Mucosa of stomach (tissue), 1 donor: Measurements from ENCODE around the gene MINDY4B.

Experiments
- H3K27me3 ChIP-seq: one replicate; pipeline ENCODE4 v1.7.0; 2013; ENCODE audit warnings: mild to moderate bottlenecking, low read length; ENCODE audit not compliant: control insufficient read depth, insufficient read depth
- H3K36me3 ChIP-seq: one replicate; pipeline ENCODE4 v1.7.0; 2013; ENCODE audit warnings: low read length; ENCODE audit not compliant: control insufficient read depth, insufficient read depth
- H3K4me1 ChIP-seq: one replicate; pipeline ENCODE4 v1.7.0; 2013; ENCODE audit warnings: mild to moderate bottlenecking, low read length; ENCODE audit not compliant: control insufficient read depth, insufficient read depth
- H3K4me3 ChIP-seq: one replicate; pipeline ENCODE4 v1.7.0; 2013; ENCODE audit warnings: low read length
- H3K9ac ChIP-seq: one replicate; pipeline ENCODE4 v1.7.0; 2013; ENCODE audit warnings: mild to moderate bottlenecking, low read length, moderate library complexity
- H3K9me3 ChIP-seq: one replicate; pipeline ENCODE4 v1.7.0; 2013; ENCODE audit warnings: mild to moderate bottlenecking, low read length, moderate library complexity; ENCODE audit not compliant: control insufficient read depth
- donor health status: Pancreatic carcinoma.

MINDY4B gene

GRCh38 chr3:150897592-150897991 lies 7.6 kb downstream of the MINDY4B start:
- Histone ChIP-seq H3K9ac (no peak overlapping the region), H3K36me3 (no peaks in the 10 kb centered on the region), H3K4me3 (no peak overlapping the region), H3K9me3 (no peaks in the 10 kb centered on the region), H3K27me3 (no peaks in the 10 kb centered on the region), H3K4me1 (no peaks in the 10 kb centered on the region)

- Histone ChIP-seq H3K36me3 (no peaks in the 10 kb centered on the region), H3K4me1 (no peaks in the 10 kb centered on the region), H3K27me3 (no peaks in the 10 kb centered on the region), H3K4me3 (no peak overlapping the region), H3K9ac (no peak overlapping the region), H3K9me3 (no peaks in the 10 kb centered on the region)
Observed at GRCh38 chr3:150890831-150891230, 14.4 kb downstream of the MINDY4B start.

- no peaks in the 10 kb centered on the region for H3K36me3 ChIP-seq
- no peaks in the 10 kb centered on the region for H3K9me3 ChIP-seq
- no peaks in the 10 kb centered on the region for H3K27me3 ChIP-seq
- H3K4me3 ChIP-seq = no peak overlapping the region
- H3K9ac ChIP-seq = no peak overlapping the region
- no peaks in the 10 kb centered on the region for H3K4me1 ChIP-seq
Observed at GRCh38 chr3:150890295-150890694, 14.9 kb downstream of the MINDY4B start.

- no peak overlapping the region for H3K4me3 ChIP-seq
- H3K27me3 ChIP-seq = no peaks in the 10 kb centered on the region
- no peaks in the 10 kb centered on the region for H3K9me3 ChIP-seq
- H3K36me3 ChIP-seq = no peaks in the 10 kb centered on the region
- H3K4me1 ChIP-seq = no peaks in the 10 kb centered on the region
- no peak overlapping the region for H3K9ac ChIP-seq
Observed at GRCh38 chr3:150889106-150889505, 16.1 kb downstream of the MINDY4B start.

- Histone ChIP-seq H3K4me1 (no peaks in the 10 kb centered on the region), H3K9me3 (no peaks in the 10 kb centered on the region), H3K9ac (no peak overlapping the region), H3K27me3 (no peaks in the 10 kb centered on the region), H3K36me3 (no peaks in the 10 kb centered on the region), H3K4me3 (no peak overlapping the region)
Observed at GRCh38 chr3:150887031-150887430, 18.2 kb downstream of the MINDY4B start.

- Histone ChIP-seq H3K9me3 (no peaks in the 10 kb centered on the region), H3K4me1 (no peaks in the 10 kb centered on the region), H3K27me3 (no peaks in the 10 kb centered on the region), H3K4me3 (no peak overlapping the region), H3K9ac (no peak overlapping the region), H3K36me3 (no peaks in the 10 kb centered on the region)
Observed at GRCh38 chr3:150885535-150885934, 19.7 kb downstream of the MINDY4B start.

GRCh38 chr3:150878996-150879575 lies 26.2 kb downstream of the MINDY4B start:
- Histone ChIP-seq H3K4me1 (no peaks in the 10 kb centered on the region), H3K36me3 (no peaks in the 10 kb centered on the region), H3K9me3 (no peaks in the 10 kb centered on the region), H3K27me3 (no peaks in the 10 kb centered on the region), H3K4me3 (no peak overlapping the region), H3K9ac (no peak overlapping the region)

- no peaks in the 10 kb centered on the region for H3K27me3 ChIP-seq
- H3K4me3 ChIP-seq = no peak overlapping the region
- no peaks in the 10 kb centered on the region for H3K36me3 ChIP-seq
- no peaks in the 10 kb centered on the region for H3K4me1 ChIP-seq
- no peak overlapping the region for H3K9ac ChIP-seq
- H3K9me3 ChIP-seq = no peaks in the 10 kb centered on the region
Observed at GRCh38 chr3:150878290-150878689, 26.9 kb downstream of the MINDY4B start.

- no peak overlapping the region for H3K4me3 ChIP-seq
- H3K4me1 ChIP-seq = no peaks in the 10 kb centered on the region
- no peaks in the 10 kb centered on the region for H3K27me3 ChIP-seq
- H3K9me3 ChIP-seq = no peaks in the 10 kb centered on the region
- no peak overlapping the region for H3K9ac ChIP-seq
- H3K36me3 ChIP-seq = no peaks in the 10 kb centered on the region
Observed at GRCh38 chr3:150877303-150877702, 27.9 kb downstream of the MINDY4B start.

GRCh38 chr3:150876611-150877265 lies 28.5 kb downstream of the MINDY4B start:
- Histone ChIP-seq H3K4me1 (no peaks in the 10 kb centered on the region), H3K36me3 (no peaks in the 10 kb centered on the region), H3K9me3 (no peaks in the 10 kb centered on the region)

GRCh38 chr3:150875548-150875947 lies 29.7 kb downstream of the MINDY4B start:
- Histone ChIP-seq H3K4me3 (no peak overlapping the region), H3K27me3 (no peaks in the 10 kb centered on the region), H3K4me1 (no peaks in the 10 kb centered on the region), H3K9ac (no peak overlapping the region), H3K9me3 (no peaks in the 10 kb centered on the region), H3K36me3 (no peaks in the 10 kb centered on the region)

More at GRCh38 chr3:150876611-150877265, 28.5 kb downstream of the MINDY4B start:
- no peaks in the 10 kb centered on the region for H3K27me3 ChIP-seq
- no peak overlapping the region for H3K4me3 ChIP-seq
- no peak overlapping the region for H3K9ac ChIP-seq

- Histone ChIP-seq H3K4me3 (no peak overlapping the region), H3K4me1 (no peaks in the 10 kb centered on the region), H3K9me3 (no peaks in the 10 kb centered on the region), H3K36me3 (no peaks in the 10 kb centered on the region), H3K27me3 (no peaks in the 10 kb centered on the region), H3K9ac (no peak overlapping the region)
Observed at GRCh38 chr3:150874666-150875219, 30.5 kb downstream of the MINDY4B start.
